ENCODE results near the gene SYP.

GRCh38 chrX:49242545-49243066 lies 42.6 kb upstream of the SYP start:
- TF ChIP-seq, protein P1, sequence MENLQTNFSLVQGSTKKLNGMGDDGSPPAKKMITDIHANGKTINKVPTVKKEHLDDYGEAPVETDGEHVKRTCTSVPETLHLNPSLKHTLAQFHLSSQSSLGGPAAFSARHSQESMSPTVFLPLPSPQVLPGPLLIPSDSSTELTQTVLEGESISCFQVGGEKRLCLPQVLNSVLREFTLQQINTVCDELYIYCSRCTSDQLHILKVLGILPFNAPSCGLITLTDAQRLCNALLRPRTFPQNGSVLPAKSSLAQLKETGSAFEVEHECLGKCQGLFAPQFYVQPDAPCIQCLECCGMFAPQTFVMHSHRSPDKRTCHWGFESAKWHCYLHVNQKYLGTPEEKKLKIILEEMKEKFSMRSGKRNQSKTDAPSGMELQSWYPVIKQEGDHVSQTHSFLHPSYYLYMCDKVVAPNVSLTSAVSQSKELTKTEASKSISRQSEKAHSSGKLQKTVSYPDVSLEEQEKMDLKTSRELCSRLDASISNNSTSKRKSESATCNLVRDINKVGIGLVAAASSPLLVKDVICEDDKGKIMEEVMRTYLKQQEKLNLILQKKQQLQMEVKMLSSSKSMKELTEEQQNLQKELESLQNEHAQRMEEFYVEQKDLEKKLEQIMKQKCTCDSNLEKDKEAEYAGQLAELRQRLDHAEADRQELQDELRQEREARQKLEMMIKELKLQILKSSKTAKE (IDR thresholded peaks at IDR 0.05; ENCODE audit: low read depth, poor library complexity, severe bottlenecking): no peak
- TF ChIP-seq, protein P2, sequence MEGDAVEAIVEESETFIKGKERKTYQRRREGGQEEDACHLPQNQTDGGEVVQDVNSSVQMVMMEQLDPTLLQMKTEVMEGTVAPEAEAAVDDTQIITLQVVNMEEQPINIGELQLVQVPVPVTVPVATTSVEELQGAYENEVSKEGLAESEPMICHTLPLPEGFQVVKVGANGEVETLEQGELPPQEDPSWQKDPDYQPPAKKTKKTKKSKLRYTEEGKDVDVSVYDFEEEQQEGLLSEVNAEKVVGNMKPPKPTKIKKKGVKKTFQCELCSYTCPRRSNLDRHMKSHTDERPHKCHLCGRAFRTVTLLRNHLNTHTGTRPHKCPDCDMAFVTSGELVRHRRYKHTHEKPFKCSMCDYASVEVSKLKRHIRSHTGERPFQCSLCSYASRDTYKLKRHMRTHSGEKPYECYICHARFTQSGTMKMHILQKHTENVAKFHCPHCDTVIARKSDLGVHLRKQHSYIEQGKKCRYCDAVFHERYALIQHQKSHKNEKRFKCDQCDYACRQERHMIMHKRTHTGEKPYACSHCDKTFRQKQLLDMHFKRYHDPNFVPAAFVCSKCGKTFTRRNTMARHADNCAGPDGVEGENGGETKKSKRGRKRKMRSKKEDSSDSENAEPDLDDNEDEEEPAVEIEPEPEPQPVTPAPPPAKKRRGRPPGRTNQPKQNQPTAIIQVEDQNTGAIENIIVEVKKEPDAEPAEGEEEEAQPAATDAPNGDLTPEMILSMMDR (IDR thresholded peaks at IDR 0.05 in 2 of 3, conservative IDR thresholded peaks at IDR 0.05 in 1 of 3; ENCODE audit: control insufficient read depth in 2 of 3, extremely low read depth in 1 of 3, insufficient read depth in 1 of 3, low read depth in 3 of 3, low read length in 3 of 3): no peak
- TF ChIP-seq RELA (IDR thresholded peaks at IDR 0.05; ENCODE audit: borderline replicate concordance, partially characterized antibody) (no peak), SP1 (IDR thresholded peaks at IDR 0.05; ENCODE audit: low read depth, low read length) (no peak), ZNF207 (IDR thresholded peaks at IDR 0.05; ENCODE audit: borderline replicate concordance) (no peak), TCF3 (IDR thresholded peaks at IDR 0.05; ENCODE audit: borderline replicate concordance, insufficient read depth, low read depth, low read length) (no peak), POLR2AphosphoS5 (IDR thresholded peaks at IDR 0.05; ENCODE audit: low read length) (no peak), SREBF2 (IDR thresholded peaks at IDR 0.05; ENCODE audit: low read length) (no peak), STAT3 (IDR thresholded peaks at IDR 0.05; ENCODE audit: low read depth, low read length) (no peak), ZNF687 (IDR thresholded peaks at IDR 0.05) (no peak), KDM1A (IDR thresholded peaks at IDR 0.05; ENCODE audit: borderline replicate concordance) (no peak), FOS (IDR thresholded peaks at IDR 0.05; ENCODE audit: borderline replicate concordance, extremely low read depth, insufficient read length) (no peak)
- TF ChIP-seq, protein P3, sequence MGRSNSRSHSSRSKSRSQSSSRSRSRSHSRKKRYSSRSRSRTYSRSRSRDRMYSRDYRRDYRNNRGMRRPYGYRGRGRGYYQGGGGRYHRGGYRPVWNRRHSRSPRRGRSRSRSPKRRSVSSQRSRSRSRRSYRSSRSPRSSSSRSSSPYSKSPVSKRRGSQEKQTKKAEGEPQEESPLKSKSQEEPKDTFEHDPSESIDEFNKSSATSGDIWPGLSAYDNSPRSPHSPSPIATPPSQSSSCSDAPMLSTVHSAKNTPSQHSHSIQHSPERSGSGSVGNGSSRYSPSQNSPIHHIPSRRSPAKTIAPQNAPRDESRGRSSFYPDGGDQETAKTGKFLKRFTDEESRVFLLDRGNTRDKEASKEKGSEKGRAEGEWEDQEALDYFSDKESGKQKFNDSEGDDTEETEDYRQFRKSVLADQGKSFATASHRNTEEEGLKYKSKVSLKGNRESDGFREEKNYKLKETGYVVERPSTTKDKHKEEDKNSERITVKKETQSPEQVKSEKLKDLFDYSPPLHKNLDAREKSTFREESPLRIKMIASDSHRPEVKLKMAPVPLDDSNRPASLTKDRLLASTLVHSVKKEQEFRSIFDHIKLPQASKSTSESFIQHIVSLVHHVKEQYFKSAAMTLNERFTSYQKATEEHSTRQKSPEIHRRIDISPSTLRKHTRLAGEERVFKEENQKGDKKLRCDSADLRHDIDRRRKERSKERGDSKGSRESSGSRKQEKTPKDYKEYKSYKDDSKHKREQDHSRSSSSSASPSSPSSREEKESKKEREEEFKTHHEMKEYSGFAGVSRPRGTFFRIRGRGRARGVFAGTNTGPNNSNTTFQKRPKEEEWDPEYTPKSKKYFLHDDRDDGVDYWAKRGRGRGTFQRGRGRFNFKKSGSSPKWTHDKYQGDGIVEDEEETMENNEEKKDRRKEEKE (IDR thresholded peaks at IDR 0.05): no peak

Measured in GM12878 (cell line).